ENCODE data around the gene TRIM37.

GRCh38 chr17:58968426-58969061 lies 138.1 kb downstream of the TRIM37 start:
- TF ChIP-seq POLR2A (IDR thresholded peaks at IDR 0.05): no peak
- TF ChIP-seq, protein P1, sequence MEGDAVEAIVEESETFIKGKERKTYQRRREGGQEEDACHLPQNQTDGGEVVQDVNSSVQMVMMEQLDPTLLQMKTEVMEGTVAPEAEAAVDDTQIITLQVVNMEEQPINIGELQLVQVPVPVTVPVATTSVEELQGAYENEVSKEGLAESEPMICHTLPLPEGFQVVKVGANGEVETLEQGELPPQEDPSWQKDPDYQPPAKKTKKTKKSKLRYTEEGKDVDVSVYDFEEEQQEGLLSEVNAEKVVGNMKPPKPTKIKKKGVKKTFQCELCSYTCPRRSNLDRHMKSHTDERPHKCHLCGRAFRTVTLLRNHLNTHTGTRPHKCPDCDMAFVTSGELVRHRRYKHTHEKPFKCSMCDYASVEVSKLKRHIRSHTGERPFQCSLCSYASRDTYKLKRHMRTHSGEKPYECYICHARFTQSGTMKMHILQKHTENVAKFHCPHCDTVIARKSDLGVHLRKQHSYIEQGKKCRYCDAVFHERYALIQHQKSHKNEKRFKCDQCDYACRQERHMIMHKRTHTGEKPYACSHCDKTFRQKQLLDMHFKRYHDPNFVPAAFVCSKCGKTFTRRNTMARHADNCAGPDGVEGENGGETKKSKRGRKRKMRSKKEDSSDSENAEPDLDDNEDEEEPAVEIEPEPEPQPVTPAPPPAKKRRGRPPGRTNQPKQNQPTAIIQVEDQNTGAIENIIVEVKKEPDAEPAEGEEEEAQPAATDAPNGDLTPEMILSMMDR (IDR thresholded peaks at IDR 0.05): no peak
